Cardiac muscle cell (in vitro differentiated cells and primary cell): ENCODE data around the gene NEDD4L. TPM values are rescaled to one million over a fixed set of nuclear protein-coding genes. Genes with fewer than 3 reads are reported as not detected.
A peak's percentile ranks its signal among the peaks of the same experiment; 100 is the strongest.

ENCODE experiments used
- DNase-seq, 2 donors: peaks; one replicate each; pipeline versions ENCODE4 v3.0.0 to v3.0.0-alpha.2; 2010 to 2017; ENCODE audit warnings: low read depth in 1 of 2, low spot score in 1 of 2
- H3K27ac ChIP-seq: fragments of 200-600 bp; sonication (generic); 2 replicates; pipeline ENCODE4 v1.5.1; 2016
- H3K27me3 ChIP-seq: fragments of 200-600 bp; sonication (generic); 2 replicates; pipeline ENCODE4 v1.6.0; 2016; ENCODE audit warnings: control low read depth
- H3K36me3 ChIP-seq: fragments of 200-600 bp; sonication (generic); 2 replicates; pipeline ENCODE4 v1.5.1; 2016; ENCODE audit warnings: control low read depth
- H3K4me1 ChIP-seq: fragments of 200-600 bp; sonication (generic); 2 replicates; pipeline ENCODE4 v1.8.1; 2017; ENCODE audit warnings: low read depth, mild to moderate bottlenecking, mixed run types
- H3K4me3 ChIP-seq: fragments of 200-600 bp; sonication (generic); 2 replicates; pipeline ENCODE4 v1.5.1; 2016; ENCODE audit warnings: mild to moderate bottlenecking
- H3K9me3 ChIP-seq: fragments of 200-600 bp; sonication (generic); 2 replicates; pipeline ENCODE4 v1.5.1; 2017; ENCODE audit warnings: low read depth, mild to moderate bottlenecking, control low read depth
- CTCF ChIP-seq: IDR thresholded peaks from 2 replicates; pipeline ENCODE4 v1.5.1; 2012; ENCODE audit warnings: low read depth, mild to moderate bottlenecking, low read length
- polyA plus RNA-seq: library from polyadenylated mRNA; unstranded; fragments of >200 nt; fragmentation: Nextera tagmentation; extraction: Ambion mirVana; gene quantifications from 2 replicates; pipeline ENCODE4 v1.2.1, GENCODE V29; 2016
- total RNA-seq: library from RNA; depleted of rRNA; stranded (reverse); fragments of >200 nt; gene quantifications from 2 replicates; pipeline ENCODE4 v1.2.3, GENCODE V29; 2016

NEDD4L gene
- total and polyA plus RNA-seq, 2 experiments from 2014 or later, result 30.8 to 40.5 TPM

GRCh38 chr18:58005011-58005410, 39.0 kb upstream of the NEDD4L start:
- Histone ChIP-seq H3K27ac (no peak overlapping the region), H3K27me3 (no peaks in the 10 kb centered on the region), H3K4me1 (no peaks in the 10 kb centered on the region), H3K4me3 (no peak overlapping the region), H3K9me3 (no peaks in the 10 kb centered on the region), H3K36me3 (no peaks in the 10 kb centered on the region)
- no peak for DNase-seq
- TF ChIP-seq CTCF, result no peak

- no peak for TF ChIP-seq CTCF
- Histone ChIP-seq H3K9me3 (no peaks in the 10 kb centered on the region), H3K4me3 (no peak overlapping the region), H3K27me3 (no peaks in the 10 kb centered on the region), H3K4me1 (no peaks in the 10 kb centered on the region), H3K27ac (no peak overlapping the region), H3K36me3 (no peaks in the 10 kb centered on the region)
- no peak for DNase-seq
Measured at GRCh38 chr18:58005885-58006523, 38.0 kb upstream of the NEDD4L start.

- Histone ChIP-seq H3K4me3 (no peak overlapping the region), H3K9me3 (no peaks in the 10 kb centered on the region), H3K4me1 (no peaks in the 10 kb centered on the region), H3K27me3 (no peaks in the 10 kb centered on the region), H3K27ac (no peak overlapping the region), H3K36me3 (no peaks in the 10 kb centered on the region)
- no peak for TF ChIP-seq CTCF
- DNase-seq, result peak in 1 of 2 donors; percentile 46
Measured at GRCh38 chr18:58009166-58009565, 34.9 kb upstream of the NEDD4L start.

GRCh38 chr18:58010265-58010664, 33.8 kb upstream of the NEDD4L start:
- no peaks in the 10 kb centered on the region for H3K36me3 ChIP-seq
- no peak for TF ChIP-seq CTCF
- no peak overlapping the region for H3K27ac ChIP-seq
- no peak overlapping the region for H3K4me3 ChIP-seq
- no peaks in the 10 kb centered on the region for H3K4me1 ChIP-seq
- DNase-seq, result no peak
- no peaks in the 10 kb centered on the region for H3K9me3 ChIP-seq
- H3K27me3 ChIP-seq, result no peaks in the 10 kb centered on the region

- no peak for TF ChIP-seq CTCF
- DNase-seq, result no peak
- H3K4me3 ChIP-seq, result no peak overlapping the region
- no peaks in the 10 kb centered on the region for H3K36me3 ChIP-seq
- no peak overlapping the region for H3K27ac ChIP-seq
- no peaks in the 10 kb centered on the region for H3K9me3 ChIP-seq
- no peaks in the 10 kb centered on the region for H3K4me1 ChIP-seq
- no peaks in the 10 kb centered on the region for H3K27me3 ChIP-seq
Measured at GRCh38 chr18:58012356-58012755, 31.7 kb upstream of the NEDD4L start.
